Fibroblast of skin of left quadriceps (primary cell): ENCODE data around the gene PRKG1.
"Not testable (repeated sequence)": the region's sequence is repeated elsewhere in the genome, so short reads cannot be mapped to it uniquely, and the experiment has no call there.

ENCODE experiments used
- DNase-seq, 2 experiments: peaks; one replicate each; pipeline ENCODE4 v3.0.0-alpha.2; 2013; ENCODE audit warnings: low read depth in 2 of 2

The PRKG1 gene

DNA sequence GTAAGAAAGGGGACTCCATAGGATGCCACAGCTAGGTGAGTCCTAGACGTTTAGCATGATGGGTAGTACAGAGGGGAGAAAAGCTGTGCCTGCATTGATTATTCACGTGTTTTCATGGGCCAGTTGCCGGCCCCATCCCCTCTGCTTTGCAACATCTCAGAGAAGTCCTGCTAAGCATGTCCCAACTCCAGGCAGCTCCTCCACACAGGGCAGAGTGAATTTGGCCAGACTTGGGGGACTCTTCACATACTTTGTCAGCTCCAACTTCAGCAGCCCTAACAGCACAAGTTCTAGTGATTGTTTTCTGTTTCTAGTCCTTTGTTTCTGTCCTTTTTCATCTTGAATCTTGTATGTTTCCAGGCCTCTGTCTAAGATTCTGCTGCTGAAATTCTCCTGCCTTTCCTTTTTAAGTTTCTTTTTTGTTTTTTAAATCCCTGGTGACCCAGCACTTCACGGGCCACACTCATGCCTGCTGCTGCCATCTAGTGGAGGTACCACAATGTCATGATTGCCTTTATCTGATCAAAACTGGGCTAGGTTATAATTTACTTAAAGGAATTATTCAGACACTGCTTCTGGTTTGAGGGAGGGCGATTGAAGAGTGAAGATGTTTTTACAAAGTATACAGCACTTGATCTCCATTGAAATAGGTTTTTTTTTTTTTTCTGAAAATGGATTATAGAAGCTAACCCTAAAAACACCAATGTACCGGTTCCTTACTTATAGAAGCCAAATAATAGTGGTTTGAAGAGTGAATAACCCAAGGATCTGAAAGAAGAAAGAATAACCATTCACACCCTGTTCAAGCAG is 348.2 kb downstream of the PRKG1 start:
- peak; percentile 49 to 50 for DNase-seq

DNA sequence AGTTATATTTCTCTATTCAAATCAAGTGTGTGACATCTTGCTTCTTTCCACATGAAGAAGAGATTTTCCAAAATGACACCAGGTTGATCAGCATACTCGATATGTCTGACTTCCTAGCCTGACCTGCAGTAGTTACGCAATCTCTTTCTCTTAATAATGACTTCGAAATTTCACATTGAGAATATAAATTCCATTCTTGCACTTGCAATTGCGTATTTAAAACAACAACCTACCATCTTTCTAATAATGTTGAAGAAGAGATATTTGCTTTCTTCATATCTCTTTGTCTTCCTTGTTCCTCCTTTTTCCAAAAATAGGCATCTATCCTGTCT is 348.8 kb downstream of the PRKG1 start:
- DNase-seq, result no peak

DNA sequence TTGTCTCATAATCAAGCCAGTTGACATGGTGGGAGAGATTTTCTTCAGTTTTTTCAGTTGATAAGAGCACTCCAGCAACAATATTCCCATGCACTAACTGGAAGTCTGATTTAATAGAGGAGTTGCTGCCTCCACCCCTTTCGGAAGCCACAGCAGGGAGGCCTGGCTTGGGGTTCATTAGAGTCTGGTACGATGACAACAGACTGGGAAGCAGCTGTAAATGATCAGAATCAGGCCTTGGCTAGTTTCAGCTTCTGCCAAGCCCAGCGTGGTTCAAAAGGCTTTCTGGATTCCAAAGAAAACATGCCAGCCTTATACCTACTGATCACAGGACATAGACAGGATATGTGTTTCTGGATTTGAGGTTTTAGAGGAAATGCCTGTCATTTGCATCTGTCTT is 351.1 kb downstream of the PRKG1 start:
- peak; percentile 18 to 20 for DNase-seq

DNA sequence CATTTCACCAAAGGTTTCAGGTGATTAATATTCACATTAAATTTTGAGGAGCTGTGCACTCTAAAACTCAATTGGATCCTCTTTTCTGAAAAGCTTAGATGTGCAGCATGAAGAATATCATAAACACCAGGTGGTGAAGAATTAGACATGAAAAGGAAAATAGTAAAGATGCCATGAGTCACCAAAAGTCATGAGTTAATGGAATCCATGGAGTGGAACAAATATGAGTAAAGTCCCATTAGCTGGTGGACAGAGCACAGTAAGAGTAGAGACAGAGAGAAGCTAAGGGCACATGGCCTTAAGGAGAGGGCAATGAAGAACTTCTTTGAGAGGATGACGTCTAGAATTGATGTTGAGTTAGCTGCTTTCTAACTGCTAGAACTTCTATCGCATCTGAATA is 353.5 kb downstream of the PRKG1 start:
- no peak for DNase-seq

DNA sequence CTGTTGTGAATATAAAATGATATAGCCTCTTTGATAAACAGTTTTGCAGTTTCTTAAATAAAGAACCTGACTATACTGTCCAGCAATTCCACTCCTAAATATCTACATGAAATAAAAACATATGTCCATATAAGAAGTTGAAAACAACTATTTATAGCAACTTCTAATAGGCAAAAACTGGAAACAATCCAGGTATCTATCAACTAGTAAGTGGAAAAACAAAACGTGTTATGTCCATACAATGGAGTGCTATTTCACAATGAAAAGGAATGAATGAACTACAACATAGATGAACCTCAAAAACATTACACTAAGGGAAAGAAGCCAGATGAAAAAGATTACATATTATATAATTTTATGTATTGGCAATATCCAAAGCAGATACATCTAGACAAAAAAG is 356.2 kb downstream of the PRKG1 start:
- DNase-seq, result peak in 1 of 2 experiments; percentile 15

DNA sequence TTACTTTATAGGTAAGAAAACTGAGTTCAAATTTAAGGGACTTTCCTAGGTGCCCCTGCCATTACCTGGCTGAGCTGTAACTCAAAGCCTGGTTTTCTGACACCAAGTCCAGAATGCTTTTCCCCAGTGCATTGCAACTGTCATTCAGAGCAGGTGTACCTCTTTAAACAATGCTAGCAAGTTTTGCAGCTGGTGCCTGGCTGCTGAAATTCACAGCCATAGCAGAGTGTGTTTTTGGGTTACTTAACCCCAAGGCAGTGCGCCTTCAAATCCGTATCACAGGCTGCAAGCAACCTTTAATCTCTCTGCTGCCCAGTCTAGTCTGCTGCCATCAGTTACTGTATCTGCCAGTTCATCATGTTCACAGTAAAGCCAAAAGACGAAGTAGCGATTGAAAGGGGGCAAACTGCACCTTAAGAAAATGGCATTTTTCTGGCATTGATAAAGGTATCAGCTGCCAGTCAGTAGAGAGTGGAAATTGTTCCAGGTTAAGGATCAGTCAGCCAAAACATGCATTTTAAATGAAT is 359.7 kb downstream of the PRKG1 start:
- no peak for DNase-seq

DNA sequence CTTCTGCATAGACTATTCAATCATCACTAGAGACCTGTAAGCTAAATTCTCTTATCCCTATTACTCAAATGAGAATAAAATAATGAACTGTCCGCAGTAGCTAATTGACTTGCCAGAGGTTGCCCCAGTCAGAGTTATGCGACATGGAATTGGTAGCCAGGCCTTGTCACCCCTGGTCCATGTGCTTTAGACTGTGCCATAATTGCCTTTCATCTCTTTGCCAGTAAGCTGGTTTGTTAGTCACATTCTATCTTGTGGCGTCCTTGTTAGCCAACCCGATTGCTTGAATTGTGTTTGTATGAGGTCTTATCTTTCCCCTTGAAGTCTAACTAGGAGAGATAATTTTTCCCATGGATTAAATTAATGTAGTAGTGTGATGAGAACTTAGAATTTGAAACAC is 362.5 kb downstream of the PRKG1 start:
- no peak for DNase-seq

DNA sequence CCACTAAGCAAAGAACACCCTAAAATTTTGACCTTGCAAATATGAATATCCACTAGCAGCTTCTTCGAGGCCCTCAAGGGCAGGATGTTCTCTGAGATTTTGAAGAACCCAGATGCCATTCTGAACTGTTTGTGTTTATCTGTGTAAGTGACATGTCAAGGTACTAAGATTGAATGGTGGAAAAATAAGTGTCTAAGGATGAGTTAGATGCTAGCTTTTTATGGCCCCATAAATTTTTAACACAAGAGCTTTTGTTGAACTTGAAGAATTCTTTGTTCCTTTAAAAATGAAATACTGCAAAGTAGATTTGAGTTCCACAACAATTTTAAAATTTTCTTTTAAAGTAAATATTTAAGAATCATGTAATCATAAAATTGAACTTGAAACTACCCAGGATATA is 365.4 kb downstream of the PRKG1 start:
- DNase-seq, result no peak

DNA sequence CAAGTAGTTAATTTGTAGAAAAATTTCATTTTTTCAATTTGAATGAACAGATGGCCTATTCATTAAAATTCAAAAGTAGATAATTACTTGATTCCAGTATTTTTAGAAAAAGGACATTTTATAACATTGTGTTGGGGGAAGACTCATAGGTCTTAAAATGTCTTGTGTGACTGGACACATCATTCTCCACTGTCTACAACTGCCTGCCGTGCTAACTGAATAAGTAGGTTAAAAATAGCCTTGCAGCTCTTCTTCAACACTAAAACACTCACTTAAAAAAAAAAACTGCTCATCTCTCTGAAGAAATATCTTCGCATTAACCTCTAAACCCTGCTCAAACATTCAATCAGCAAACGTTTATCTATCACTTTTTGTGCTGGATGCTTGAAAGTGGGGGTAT is 371.3 kb downstream of the PRKG1 start:
- no peak for DNase-seq

DNA sequence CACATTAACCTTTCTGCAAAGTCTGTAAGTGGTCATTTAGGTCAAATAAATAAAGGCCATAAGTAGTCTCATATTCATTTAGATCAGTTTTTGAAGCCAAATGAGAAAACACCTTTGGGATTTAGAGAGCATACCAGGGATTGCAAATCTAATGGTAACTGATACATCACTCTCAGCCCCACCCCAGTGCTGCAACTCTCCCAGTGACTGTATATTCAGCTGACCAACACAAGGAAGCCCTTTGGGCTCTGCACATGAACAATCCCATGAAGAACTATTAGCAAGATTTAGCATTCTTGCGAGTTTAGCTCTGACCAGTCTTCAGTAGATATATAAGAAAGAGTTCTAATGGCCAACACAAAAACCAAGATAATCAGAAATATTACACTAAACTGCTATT is 372.8 kb downstream of the PRKG1 start:
- no peak for DNase-seq

DNA sequence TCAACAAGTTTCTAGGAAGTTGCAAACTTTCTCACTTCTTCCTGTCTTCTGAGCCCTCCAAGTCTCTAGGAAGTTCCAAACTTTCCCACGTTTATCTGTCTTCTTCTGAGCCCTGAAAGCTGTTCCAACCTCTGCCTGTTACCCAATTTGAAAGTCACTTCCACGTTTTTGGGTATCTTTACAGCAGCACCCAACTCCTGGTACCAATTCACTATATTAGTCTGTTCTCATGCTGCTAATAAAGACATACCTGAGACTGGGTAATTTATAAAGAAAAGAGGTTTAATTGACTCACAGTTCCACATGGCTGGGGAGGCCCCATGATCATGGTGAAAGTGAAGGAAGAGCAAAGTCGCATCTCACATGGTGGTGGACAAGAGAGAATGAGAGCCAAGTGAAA is 381.5 kb downstream of the PRKG1 start:
- DNase-seq, result not testable (repeated sequence)

DNA sequence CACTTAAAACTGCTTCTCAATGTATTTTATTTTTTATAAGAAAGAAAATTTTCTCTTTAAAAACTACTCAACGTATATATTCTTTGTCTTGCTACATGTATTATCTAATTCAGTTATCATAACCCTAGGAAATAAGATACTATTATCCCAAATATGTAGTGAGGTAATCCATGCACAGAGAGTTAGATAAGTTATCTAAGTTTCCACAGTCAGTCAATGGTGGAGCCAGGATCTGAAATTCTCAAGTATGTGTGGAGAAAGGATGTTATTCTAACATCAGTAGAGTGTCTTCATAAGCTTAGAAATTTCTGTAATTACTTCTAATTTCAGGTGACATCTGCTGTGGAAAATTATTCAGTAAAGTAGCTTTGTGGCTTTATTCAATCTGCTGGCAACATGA is 385.2 kb downstream of the PRKG1 start:
- DNase-seq, result no peak

DNA sequence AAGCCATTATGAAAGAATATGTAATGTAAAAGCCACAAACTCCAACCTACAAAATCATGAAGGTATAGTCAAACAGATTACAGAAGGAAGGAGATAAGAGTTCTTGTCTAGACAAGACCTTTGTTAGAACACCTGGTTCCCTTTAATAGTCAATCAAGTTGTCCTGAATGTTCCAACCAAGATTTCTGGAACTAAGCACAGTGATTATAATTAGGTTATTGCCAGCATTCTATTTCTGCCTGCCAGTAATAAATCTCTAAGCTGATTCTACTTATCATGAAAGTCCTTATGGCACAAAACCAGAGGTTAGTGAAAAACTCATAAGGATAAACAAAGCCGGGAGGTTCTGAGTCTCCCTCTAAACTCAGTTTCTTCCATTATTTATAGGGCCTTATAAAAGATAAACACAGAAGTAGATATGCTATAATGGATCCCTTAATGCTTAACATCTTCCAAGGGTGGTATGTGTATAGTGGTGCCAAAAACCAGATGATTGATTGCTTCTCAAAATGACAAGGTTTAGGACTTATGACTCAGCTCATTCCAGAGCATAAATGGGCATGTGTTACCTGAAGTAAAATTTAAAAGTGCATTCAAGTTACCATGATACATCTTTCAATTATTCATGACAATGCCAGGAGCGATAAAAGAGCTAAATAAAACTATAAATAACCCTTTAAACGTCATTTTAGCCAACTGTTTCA is 387.9 kb downstream of the PRKG1 start:
- DNase-seq, result peak in 1 of 2 experiments; percentile 22

DNA sequence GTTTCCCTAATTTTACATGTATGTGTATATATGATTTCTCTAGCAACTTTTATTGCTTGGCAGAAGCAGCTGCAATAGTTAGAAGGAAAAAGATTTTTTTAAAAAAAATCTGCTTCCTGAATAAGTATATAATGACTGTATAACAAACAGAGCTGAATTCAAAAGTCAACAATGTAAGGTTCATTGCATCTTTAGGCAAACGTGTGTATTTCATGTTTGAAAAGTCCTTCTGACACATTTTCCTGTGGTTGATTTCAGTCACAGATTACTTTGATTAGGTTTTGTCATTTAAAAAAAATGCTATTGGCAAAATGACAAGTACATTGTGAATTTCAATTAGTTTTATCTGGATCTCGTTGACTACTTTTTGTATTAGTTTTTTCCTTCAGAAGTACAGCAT is 394.1 kb downstream of the PRKG1 start:
- DNase-seq, result no peak

DNA sequence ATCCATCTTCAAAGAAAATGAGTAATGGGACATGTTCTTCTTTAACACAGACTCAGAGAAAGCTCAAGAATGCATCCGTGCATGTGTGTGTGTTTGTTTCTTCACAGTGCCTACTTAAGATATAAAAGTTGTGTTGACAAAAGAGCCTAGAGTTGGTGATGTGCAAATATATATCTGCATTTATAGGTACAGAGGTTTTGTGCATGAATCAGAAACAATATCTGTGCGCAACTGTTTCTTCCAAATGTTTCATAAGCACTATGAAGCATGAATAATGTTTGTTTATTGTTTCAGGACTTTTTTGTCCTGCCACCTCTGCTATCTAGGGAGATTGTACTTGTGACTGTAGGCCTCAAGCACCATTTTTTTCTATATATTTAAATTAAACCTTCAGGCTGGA is 395.4 kb downstream of the PRKG1 start:
- no peak for DNase-seq

DNA sequence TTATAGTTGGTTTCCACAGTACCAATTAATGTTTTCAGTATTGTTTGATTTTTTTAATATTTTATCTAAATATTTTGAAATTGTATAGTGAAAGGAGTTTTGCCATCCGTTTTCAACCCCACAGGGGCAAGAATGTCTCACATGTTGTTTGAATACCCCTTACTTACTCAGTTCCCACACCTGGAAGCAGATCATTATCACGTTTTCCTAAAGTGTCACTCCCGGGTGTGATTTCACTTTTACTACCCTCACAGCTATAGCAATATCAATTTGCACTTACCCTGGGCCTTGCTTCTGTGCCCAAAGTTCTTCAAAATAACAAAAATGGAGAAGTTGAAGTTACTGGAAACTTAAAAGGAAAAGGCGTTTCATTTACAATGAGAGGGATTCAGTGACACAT is 397.0 kb downstream of the PRKG1 start:
- DNase-seq, result no peak

DNA sequence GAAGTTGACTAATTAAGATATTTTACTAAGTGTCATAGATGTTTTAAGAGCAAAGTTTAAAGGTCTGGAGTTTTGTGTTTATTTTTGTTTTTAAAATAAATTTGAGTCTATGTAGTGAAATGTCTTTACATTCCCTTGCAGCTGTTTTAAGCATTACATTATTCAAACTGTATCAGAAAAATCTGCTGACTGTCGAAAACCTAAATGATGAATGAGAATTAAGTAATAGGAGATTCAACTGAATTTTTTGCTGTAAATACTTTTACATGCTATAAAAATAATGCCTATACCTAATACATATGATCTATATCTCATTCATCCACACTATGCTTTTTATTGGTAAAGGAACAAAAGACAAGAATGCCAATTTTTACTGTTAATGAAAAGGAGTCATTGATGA is 397.9 kb downstream of the PRKG1 start:
- DNase-seq, result no peak

DNA sequence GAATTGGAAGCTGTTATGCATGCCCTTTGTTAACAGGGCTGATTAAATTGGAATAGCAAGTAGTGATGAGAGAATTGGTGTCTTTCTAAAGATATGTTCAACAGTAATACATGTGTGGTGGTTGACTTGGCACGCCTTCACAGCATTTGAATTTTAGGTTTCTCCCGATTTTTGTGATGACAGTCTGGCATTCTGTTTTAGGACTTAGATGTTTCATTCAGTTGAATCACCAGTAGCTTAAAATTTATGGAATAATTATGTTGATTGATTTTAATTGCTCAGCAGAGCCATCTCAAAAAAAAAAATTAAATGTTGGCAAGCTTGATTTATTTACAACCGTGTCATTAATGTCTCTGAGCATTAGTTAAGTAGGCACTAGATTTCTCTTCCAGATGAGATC is 405.4 kb downstream of the PRKG1 start:
- DNase-seq, result no peak

DNA sequence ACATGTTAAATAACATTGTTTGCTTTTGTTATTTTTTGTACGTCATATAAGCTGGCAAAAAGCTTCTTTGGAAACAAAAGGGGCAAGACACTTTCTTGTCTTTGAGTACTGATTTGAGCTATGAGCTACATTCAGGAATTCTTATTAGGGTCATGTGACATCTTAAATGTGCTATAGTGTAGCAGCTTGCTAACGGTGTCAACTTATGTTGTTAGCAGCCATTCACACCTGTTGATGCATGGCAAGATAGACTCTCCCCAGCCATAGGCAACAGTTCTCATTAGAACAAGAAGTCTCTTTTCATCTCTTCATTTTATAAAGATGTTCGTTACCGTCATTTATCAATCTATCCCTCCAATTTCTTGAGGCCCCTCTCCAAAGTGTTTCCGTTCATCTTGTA is 411.4 kb downstream of the PRKG1 start:
- DNase-seq, result no peak

DNA sequence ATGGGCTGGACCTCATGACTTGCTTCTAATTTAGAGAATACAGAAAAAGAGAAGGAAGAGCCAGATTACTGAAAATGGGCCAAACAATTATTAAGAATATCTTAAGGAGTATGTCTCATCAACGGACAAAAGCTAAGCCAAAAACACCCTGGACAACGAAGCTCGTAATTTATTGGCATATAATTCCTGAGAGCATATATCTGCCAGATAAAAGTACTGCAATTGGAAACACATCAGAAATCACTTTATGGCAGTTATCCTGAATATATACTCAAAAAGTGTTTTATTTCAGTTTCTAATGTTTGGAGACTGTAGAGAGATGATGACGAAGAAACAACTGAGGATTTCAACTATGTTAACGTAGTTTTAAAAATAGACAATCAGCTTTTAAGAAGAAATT is 413.3 kb downstream of the PRKG1 start:
- no peak for DNase-seq

DNA sequence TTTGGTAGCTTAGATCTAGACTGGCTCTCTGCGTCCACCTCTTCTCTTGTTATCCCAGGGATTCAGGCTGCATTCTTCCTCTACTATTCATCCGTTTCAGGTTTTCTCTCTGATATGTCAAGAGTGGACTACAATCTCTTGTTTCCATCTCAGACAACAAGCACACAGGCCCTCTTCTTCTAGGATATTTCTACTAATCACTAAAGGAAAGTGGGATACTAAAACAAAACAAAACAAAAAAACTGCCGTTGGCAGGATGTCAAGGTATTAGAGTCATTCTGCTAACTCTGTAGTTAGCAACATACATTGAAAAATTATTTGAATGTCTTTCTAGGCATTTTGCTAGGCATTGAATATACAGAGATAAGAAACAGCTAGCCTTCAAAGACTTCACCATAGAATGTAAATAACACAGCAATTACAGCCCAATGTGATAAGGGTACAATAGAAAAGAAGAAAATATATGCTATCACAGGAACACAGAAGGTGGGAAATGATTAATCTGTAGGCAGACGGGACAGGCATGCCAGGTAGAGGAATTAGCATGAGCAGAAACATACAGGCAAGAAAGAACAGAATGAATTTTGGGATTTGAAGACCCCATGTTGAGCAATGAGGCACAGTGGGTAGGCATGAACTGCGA is 414.6 kb downstream of the PRKG1 start:
- DNase-seq, result no peak

DNA sequence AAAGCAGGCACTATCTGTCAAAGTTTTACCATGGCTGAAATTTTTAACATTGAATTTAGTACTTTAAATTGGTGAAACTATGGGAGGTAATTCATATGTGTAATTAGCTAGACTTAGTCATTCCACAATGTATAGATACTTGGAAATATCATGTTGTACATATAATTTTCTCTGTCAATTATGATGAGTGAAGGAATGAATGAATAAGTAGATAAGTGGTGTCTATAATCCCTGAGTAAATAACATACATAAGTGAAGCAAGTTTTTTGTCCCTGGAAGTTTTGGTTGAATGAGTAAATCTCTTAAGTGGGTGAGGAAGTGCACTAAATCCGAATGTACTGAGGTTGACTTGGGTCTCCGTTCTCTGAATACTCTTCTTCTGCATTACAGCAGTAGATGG is 424.1 kb downstream of the PRKG1 start:
- DNase-seq, result no peak

DNA sequence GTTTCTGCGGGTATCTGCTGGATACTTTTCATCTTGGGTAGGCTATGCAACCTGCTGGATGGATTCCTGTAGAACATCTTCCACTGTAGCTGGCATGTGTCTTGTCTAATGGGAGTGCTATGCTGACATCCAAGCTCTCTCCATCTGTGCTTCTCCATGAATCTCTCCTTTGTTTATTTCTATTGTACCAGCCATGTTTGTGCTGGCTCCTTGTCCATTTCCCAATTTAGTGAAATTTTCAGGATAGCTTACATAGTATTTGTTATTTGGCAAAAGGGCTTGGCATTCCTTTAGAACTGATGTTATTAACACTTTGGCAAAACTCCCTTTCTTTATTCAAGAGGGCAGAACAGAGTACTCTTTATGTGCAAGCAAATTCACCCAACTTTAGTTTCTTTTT is 427.1 kb downstream of the PRKG1 start:
- no peak for DNase-seq
